Measurements from ENCODE around the gene WDTC1. TPM values are rescaled to one million over a fixed set of nuclear protein-coding genes. Genes with fewer than 3 reads are reported as not detected.

WDTC1 gene
- total RNA-seq, 1 experiment from 2014 or later, result 15.7 TPM

- no peaks in the 10 kb centered on the region for H3K9me3 Mint-ChIP-seq (ENCODE audit: unreplicated experiment)
- H3K4me3 Mint-ChIP-seq (ENCODE audit: unreplicated experiment), result no peak overlapping the region
- ChIA-PET POLR2A (interaction anchor here (0.6 to 2.1 kb wide), 6 partner anchors 8 to 63 kb away, joined by 3 to 24 read pairs (median 8); partner anchors contain the start of genes MAP3K6 and SYTL1), CTCF (interaction anchor here (0.6 to 3.2 kb wide), 18 partner anchors 8 to 346 kb away, joined by 3 to 36 read pairs (median 6); partner anchors contain the start of genes CD164L2, MAP3K6 and SYTL1)
- peak overlapping the region; percentile 35 for H3K27ac Mint-ChIP-seq (ENCODE audit: low read depth, unreplicated experiment)
- DNase-seq (ENCODE audit: unreplicated experiment), result no peak
- H3K4me1 Mint-ChIP-seq (ENCODE audit: insufficient read depth, unreplicated experiment), result peaks cover 9% of the 10 kb centered on the region
- TF ChIP-seq, protein P1, sequence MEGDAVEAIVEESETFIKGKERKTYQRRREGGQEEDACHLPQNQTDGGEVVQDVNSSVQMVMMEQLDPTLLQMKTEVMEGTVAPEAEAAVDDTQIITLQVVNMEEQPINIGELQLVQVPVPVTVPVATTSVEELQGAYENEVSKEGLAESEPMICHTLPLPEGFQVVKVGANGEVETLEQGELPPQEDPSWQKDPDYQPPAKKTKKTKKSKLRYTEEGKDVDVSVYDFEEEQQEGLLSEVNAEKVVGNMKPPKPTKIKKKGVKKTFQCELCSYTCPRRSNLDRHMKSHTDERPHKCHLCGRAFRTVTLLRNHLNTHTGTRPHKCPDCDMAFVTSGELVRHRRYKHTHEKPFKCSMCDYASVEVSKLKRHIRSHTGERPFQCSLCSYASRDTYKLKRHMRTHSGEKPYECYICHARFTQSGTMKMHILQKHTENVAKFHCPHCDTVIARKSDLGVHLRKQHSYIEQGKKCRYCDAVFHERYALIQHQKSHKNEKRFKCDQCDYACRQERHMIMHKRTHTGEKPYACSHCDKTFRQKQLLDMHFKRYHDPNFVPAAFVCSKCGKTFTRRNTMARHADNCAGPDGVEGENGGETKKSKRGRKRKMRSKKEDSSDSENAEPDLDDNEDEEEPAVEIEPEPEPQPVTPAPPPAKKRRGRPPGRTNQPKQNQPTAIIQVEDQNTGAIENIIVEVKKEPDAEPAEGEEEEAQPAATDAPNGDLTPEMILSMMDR (IDR thresholded peaks at IDR 0.05; ENCODE audit: unreplicated experiment), result no peak
- no peaks in the 10 kb centered on the region for H3K27me3 Mint-ChIP-seq (ENCODE audit: insufficient read depth, unreplicated experiment)
- H3K36me3 Mint-ChIP-seq (ENCODE audit: insufficient read depth, unreplicated experiment), result peaks cover 51% of the 10 kb centered on the region
- intact Hi-C loops (cut with micrococcal nuclease), result loop anchor here (1.0 kb wide), 1 partner anchor 56 kb away; no protein-coding TSS in a partner anchor
- no TSS peak for BruUV-seq (replicated peaks)
Observed at GRCh38 chr1:27331922-27332321, 97.5 kb downstream of the WDTC1 start.

DNA sequence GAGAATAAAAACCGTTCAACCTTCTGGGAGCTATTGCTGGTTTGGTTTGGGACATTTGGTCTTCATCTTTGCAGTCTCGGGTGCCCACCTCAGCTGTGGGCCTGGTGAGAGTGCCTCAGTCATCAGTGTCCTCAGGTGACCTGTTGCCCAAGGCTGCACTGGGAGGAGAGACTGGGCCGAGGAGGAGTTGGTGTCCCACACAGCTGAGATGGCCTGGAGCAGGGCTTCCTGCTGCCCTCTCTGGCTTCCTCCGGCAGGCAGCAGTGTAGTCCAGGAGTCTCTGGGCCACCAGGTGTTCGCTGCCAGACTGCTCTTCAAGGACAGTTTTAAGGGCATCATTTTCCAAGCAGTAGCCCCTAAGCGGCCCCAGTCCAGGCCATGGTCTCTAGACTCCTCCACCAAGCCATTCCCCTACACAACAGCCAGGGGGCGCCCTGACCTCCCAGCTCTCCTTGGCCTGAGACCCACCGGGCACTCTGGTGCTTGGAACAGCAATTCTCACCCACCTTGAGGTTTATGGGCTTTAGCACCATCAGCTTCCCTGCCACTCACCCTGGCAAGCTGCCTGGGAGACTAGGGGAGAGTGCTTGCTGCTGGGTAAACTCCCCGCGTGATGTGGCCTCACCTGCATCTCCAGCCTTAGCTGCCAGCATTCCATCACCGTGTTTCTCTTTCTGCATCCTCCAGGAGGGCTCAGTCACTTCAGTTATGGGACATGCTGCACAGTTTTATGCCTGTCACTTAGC lies 98.3 kb downstream of the WDTC1 start:
- Mint-ChIP-seq H3K36me3 (ENCODE audit: insufficient read depth, unreplicated experiment) (peaks cover 49% of the 10 kb centered on the region), H3K27me3 (ENCODE audit: insufficient read depth, unreplicated experiment) (no peaks in the 10 kb centered on the region), H3K4me1 (ENCODE audit: insufficient read depth, unreplicated experiment) (peaks cover 9% of the 10 kb centered on the region), H3K27ac (ENCODE audit: low read depth, unreplicated experiment) (peak overlapping the region; percentile 35), H3K4me3 (ENCODE audit: unreplicated experiment) (no peak overlapping the region), H3K9me3 (ENCODE audit: unreplicated experiment) (no peaks in the 10 kb centered on the region)
- DNase-seq (ENCODE audit: unreplicated experiment), result peak; percentile 56
- TF ChIP-seq, protein P1 (IDR thresholded peaks at IDR 0.05; ENCODE audit: unreplicated experiment), result peak; percentile 75
- POLR2A ChIA-PET, result interaction anchor here (0.6 to 2.1 kb wide), 7 partner anchors 9 to 63 kb away, joined by 3 to 24 read pairs (median 8); partner anchors contain the start of genes MAP3K6 and SYTL1
- CTCF ChIA-PET, result interaction anchor here (0.5 to 3.2 kb wide), 28 partner anchors 8 to 596 kb away, joined by 3 to 36 read pairs (median 5); partner anchors contain the start of genes CD164L2, MAP3K6 and SYTL1
- no TSS peak for BruUV-seq (replicated peaks)
- intact Hi-C loops (cut with micrococcal nuclease), result loop anchor here (1.0 kb wide), 1 partner anchor 56 kb away; no protein-coding TSS in a partner anchor

DNA sequence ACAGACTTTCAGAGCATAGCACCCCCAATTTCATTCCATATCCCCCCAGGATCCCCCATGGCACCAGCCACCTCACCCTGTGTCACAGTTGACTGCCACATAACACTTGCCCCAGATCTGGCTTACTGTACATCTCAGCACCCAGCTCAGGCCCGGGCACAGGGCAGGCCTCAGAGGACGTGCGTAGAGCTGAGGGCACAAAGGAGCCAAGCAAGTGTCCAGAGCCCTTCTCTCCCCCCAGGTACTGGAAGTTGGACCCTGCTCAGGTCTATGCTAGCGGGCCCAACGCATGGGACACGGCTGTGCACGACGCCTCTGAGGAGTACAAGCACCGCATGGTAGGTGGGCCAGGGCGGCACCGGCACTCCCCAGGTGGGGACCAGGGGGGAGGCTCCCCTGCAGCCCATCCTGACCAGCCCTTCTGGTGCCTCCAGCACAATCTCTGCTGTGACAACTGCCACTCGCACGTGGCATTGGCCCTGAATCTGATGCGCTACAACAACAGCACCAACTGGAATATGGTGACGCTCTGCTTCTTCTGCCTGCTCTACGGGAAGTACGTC lies 99.4 kb downstream of the WDTC1 start:
- ChIA-PET CTCF (interaction anchor here (0.5 to 3.2 kb wide), 15 partner anchors 10 to 199 kb away, joined by 3 to 36 read pairs (median 6); partner anchors contain the start of genes CD164L2 and MAP3K6), POLR2A (interaction anchor here (0.7 to 2.1 kb wide), 5 partner anchors 9 to 337 kb away, joined by 3 to 24 read pairs (median 8); partner anchors contain the start of genes MAP3K6 and SYTL1)
- Mint-ChIP-seq H3K4me1 (ENCODE audit: insufficient read depth, unreplicated experiment) (peaks cover 1% of the 10 kb centered on the region), H3K27ac (ENCODE audit: low read depth, unreplicated experiment) (no peak overlapping the region), H3K4me3 (ENCODE audit: unreplicated experiment) (no peak overlapping the region), H3K9me3 (ENCODE audit: unreplicated experiment) (no peaks in the 10 kb centered on the region), H3K27me3 (ENCODE audit: insufficient read depth, unreplicated experiment) (no peaks in the 10 kb centered on the region), H3K36me3 (ENCODE audit: insufficient read depth, unreplicated experiment) (peaks cover 46% of the 10 kb centered on the region)
- intact Hi-C loops (cut with micrococcal nuclease), result no loop called here
- no peak for DNase-seq (ENCODE audit: unreplicated experiment)
- TF ChIP-seq, protein P1 (IDR thresholded peaks at IDR 0.05; ENCODE audit: unreplicated experiment), result no peak
- no TSS peak for BruUV-seq (replicated peaks)

All from MCF 10A (cell line).